K562 (cell line): ENCODE measurements around the gene CDC14A. TPM values are rescaled to one million over a fixed set of nuclear protein-coding genes. Genes with fewer than 3 reads are reported as not detected.
A peak's percentile ranks its signal among the peaks of the same experiment; 100 is the strongest.

Source experiments
- CSDE1 ChIP-seq, 2 experiments: fragments of 450-650 bp; IDR thresholded peaks; 2 replicates each; pipeline ENCODE4 v1.6.1; 2016; ENCODE audit warnings: mild to moderate bottlenecking in 1 of 2
- DIDO1 ChIP-seq: fragments of 450-650 bp; IDR thresholded peaks from 2 replicates; pipeline ENCODE4 v1.6.1; 2016; ENCODE audit warnings: low read depth, missing biosample characterization, missing genetic modification characterization
- FOSL1 ChIP-seq: fragments of 200-800 bp; sonication (Bioruptor generic); conservative IDR thresholded peaks from 2 replicates; pipeline ENCODE4 v1.6.1; 2016; ENCODE audit warnings: missing genetic modification characterization, missing compliant biosample characterization
- HDAC3 ChIP-seq: fragments of 450-650 bp; IDR thresholded peaks from 2 replicates; pipeline ENCODE4 v1.6.1; 2018; ENCODE audit warnings: borderline replicate concordance, mild to moderate bottlenecking, moderate library complexity; ENCODE audit not compliant: partially characterized antibody
- JUN ChIP-seq, 2 experiments: sonication (generic) in 1 of 2; formaldehyde crosslinking in 1 of 2; IDR thresholded peaks; 2 replicates each; pipeline versions ENCODE4 v1.6.1 to v1.8.0; 2012 to 2022; ENCODE audit warnings: borderline replicate concordance in 2 of 2, mild to moderate bottlenecking in 2 of 2, improper control_type of control experiment in 1 of 2, low read depth in 1 of 2, low read length in 1 of 2, missing genetic modification reagents in 1 of 2
- MAZ ChIP-seq, 2 experiments: fragments of 450-650 bp in 1 of 2; sonication (generic) in 1 of 2; formaldehyde crosslinking; IDR thresholded peaks in 1 of 2; conservative IDR thresholded peaks in 1 of 2; 2 replicates each; pipeline versions ENCODE4 v1.4.0 to v1.5.0; 2020; ENCODE audit warnings: mild to moderate bottlenecking in 1 of 2, missing genetic modification reagents in 1 of 2
- MEF2A ChIP-seq: IDR thresholded peaks from 2 replicates; pipeline ENCODE4 v1.6.1; 2011; ENCODE audit warnings: low read depth, mild to moderate bottlenecking, low read length, moderate library complexity; ENCODE audit not compliant: control insufficient read depth
- NCOR1 ChIP-seq: fragments of 450-650 bp; IDR thresholded peaks from 2 replicates; pipeline ENCODE4 v1.6.1; 2016; ENCODE audit warnings: mild to moderate bottlenecking, moderate library complexity
- NFATC3 ChIP-seq: fragments of 450-650 bp; IDR thresholded peaks from 2 replicates; pipeline ENCODE4 v1.6.1; 2017; ENCODE audit warnings: mild to moderate bottlenecking
- NFIC ChIP-seq: fragments of 450-650 bp; IDR thresholded peaks from 2 replicates; pipeline ENCODE4 v1.6.1; 2017; ENCODE audit warnings: mild to moderate bottlenecking, inconsistent platforms
- PHB2 ChIP-seq: fragments of 450-650 bp; IDR thresholded peaks from 2 replicates; pipeline ENCODE4 v1.6.1; 2017; ENCODE audit warnings: low read depth
- PHTF2 ChIP-seq: fragments of 250-450 bp; sonication (Bioruptor Pico); IDR thresholded peaks from 2 replicates; pipeline ENCODE4 v1.5.0; 2021; ENCODE audit warnings: mild to moderate bottlenecking
- POLR2H ChIP-seq: IDR thresholded peaks from 2 replicates; pipeline ENCODE4 v1.6.1; 2016; ENCODE audit warnings: missing genetic modification characterization, low read depth, mild to moderate bottlenecking, control low read depth, missing compliant biosample characterization, moderate library complexity
- RAD51 ChIP-seq: fragments of 450-650 bp; IDR thresholded peaks from 2 replicates; pipeline ENCODE4 v1.7.1; 2016; ENCODE audit warnings: low read depth, mild to moderate bottlenecking, borderline replicate concordance
- RBM14 ChIP-seq: fragments of 200-400 bp; formaldehyde crosslinking; IDR thresholded peaks from 2 replicates; pipeline ENCODE4 v1.6.1; 2018; ENCODE audit warnings: low read depth, mild to moderate bottlenecking, low read length, moderate library complexity, borderline replicate concordance; ENCODE audit not compliant: insufficient read depth
- RCOR1 ChIP-seq, 2 experiments: IDR thresholded peaks; 2 replicates each; pipeline ENCODE4 v1.6.1; 2012; ENCODE audit warnings: low read depth in 2 of 2, low read length in 2 of 2, borderline replicate concordance in 1 of 2, improper control_type of control experiment in 1 of 2
- RFX1 ChIP-seq: fragments of 450-650 bp; IDR thresholded peaks from 2 replicates; pipeline ENCODE4 v1.6.1; 2016; ENCODE audit warnings: mild to moderate bottlenecking, moderate library complexity
- RFX5 ChIP-seq: IDR thresholded peaks from 2 replicates; pipeline ENCODE4 v1.6.1; 2011; ENCODE audit warnings: low read depth, mild to moderate bottlenecking, improper control_type of control experiment, low read length
- RNF2 ChIP-seq: sonication (generic); IDR thresholded peaks from 2 replicates; pipeline ENCODE4 v1.6.1; 2016
- SAFB2 ChIP-seq: fragments of 200-400 bp; formaldehyde crosslinking; IDR thresholded peaks from 2 replicates; pipeline ENCODE4 v1.6.1; 2018; ENCODE audit warnings: borderline replicate concordance, low read length, low read depth, moderate library complexity; ENCODE audit not compliant: severe bottlenecking
- TEAD1 ChIP-seq, 2 experiments: fragments of 450-650 bp in 1 of 2; sonication (generic) in 1 of 2; formaldehyde crosslinking; IDR thresholded peaks; 2 replicates each; pipeline versions ENCODE4 v1.4.0 to v1.8.0; 2020 to 2022; ENCODE audit warnings: mild to moderate bottlenecking in 2 of 2, missing genetic modification reagents in 1 of 2
- XRCC5 ChIP-seq: fragments of 200-400 bp; formaldehyde crosslinking; IDR thresholded peaks from 2 replicates; pipeline ENCODE4 v1.6.1; 2017; ENCODE audit warnings: low read depth, mild to moderate bottlenecking, low read length
- ZEB2 ChIP-seq: fragments of 450-650 bp; IDR thresholded peaks from 2 replicates; pipeline ENCODE4 v1.6.1; 2016
- ZKSCAN1 ChIP-seq: fragments of 150-350 bp; IDR thresholded peaks from 2 replicates; pipeline ENCODE4 v1.6.1; 2016; ENCODE audit warnings: low read depth, low read length
- ZNF282 ChIP-seq: sonication (generic); formaldehyde crosslinking; IDR thresholded peaks from 2 replicates; pipeline ENCODE4 v1.8.1; 2023; ENCODE audit warnings: missing genetic modification reagents
- ZNF408 ChIP-seq: fragments of 250-450 bp; sonication (Bioruptor Pico); IDR thresholded peaks from 2 replicates; pipeline ENCODE4 v1.4.0; 2020; ENCODE audit warnings: low read depth, mild to moderate bottlenecking, moderate library complexity
- polyA plus RNA-seq, 8 experiments: library from polyadenylated mRNA; depleted of rRNA in 4 of 8; stranded (reverse) in 5 of 8; unstranded in 3 of 8; fragments of >200 nt; fragmentation: Nextera tagmentation in 2 of 8; fragmentation: Illumina TruSeq in 1 of 8; extraction: Ambion mirVana in 2 of 8; extraction: Trizol in 1 of 8; gene quantifications; 2 replicates each; pipeline versions ENCODE4 v1.2.1 to v1.2.3, GENCODE V29; 2011 to 2014; ENCODE audit warnings: inconsistent platforms in 1 of 8, missing spikeins in 1 of 8
- total RNA-seq, 7 experiments: library from RNA; depleted of rRNA in 6 of 7; stranded (reverse); fragments of >200 nt in 6 of 7; fragmentation: Illumina TruSeq in 2 of 7; extraction: Trizol in 2 of 7; gene quantifications; 2 replicates each; pipeline versions ENCODE4 v1.2.1 to v1.2.3, GENCODE V29; 2011 to 2021; ENCODE audit warnings: low replicate concordance in 1 of 7
- TF ChIP-seq, protein P1 (sequence below): fragments of 250-450 bp; sonication (Bioruptor Pico); IDR thresholded peaks from 2 replicates; pipeline ENCODE4 v1.8.0; 2022; ENCODE audit warnings: inconsistent platforms, mild to moderate bottlenecking, moderate library complexity, borderline replicate concordance

The CDC14A gene
- total and polyA plus RNA-seq, 9 of the 15 experiments (the other 6 are each of a cell fraction or from before 2014, with no cell fraction given), result 17.0 to 74.3 (median 33.4) TPM

DNA sequence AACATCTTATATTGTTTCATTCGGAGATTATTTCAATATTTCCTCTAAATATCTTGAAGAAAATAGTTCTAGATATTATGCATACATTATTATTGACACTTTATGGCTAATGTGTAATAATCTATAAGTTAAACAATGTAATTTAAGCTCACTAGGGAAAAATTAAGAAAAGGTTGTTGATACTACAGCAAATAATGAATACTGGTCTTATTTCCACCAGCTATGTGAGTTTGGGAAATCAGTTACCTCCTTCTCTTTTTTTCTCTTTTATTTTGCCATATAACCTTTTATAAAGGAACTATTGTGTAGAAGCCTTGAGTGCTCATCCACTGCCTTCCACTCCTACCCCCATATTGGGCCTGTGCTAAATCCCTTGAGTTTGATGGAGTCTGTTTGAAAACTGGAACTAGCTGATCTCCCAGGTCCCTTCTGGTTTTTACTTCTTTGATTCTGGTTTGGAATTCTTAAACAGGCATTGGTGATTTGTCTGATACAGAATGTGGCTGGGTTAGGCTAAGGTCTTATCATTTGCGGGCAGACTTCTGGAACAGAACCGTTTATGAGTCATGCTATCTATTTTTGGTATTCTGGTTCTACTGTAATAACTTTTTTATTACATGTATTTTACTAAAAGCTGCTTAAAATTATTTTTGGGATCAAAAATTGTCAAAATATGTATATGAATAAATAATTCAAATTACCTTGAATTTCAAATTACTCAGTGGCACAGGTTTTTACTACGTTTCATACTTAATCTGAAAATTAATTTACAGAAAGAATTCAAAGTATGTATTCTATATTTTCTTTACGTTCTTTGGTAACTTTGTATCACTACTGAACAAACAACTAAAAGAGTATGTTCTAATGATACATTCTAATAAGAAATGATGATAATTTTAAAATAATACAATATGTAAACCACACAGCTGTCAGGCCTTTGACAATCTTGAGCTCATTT lies 5.0 kb upstream of the CDC14A start (continued):
- TF ChIP-seq PHTF2, result no peak
- peak; percentile 99 for TF ChIP-seq FOSL1 (tag)
- no peak for TF ChIP-seq XRCC5
- peak; percentile 87 for TF ChIP-seq HDAC3
- no peak for TF ChIP-seq RBM14
- peak; percentile 69 for TF ChIP-seq NFIC
- 0 out of 2 replicates have a peak, but pooled peaks have one; percentile 25 for TF ChIP-seq PHB2
- TF ChIP-seq RNF2, result peak; percentile 93
- peak; percentile 37; the same call in 1 of the 2 replicates for TF ChIP-seq RAD51
- peak; percentile 80; the same call in 1 of the 2 replicates for TF ChIP-seq NFATC3
- TF ChIP-seq MAZ (CRISPR knock-in tag; conservative IDR thresholded peaks at IDR 0.05 in 1 of 2, IDR thresholded peaks at IDR 0.05 in 1 of 2), result 0 out of 4 replicates have a peak, but pooled peaks have one; percentile 15 to 24
- peak; percentile 100 for TF ChIP-seq MEF2A
- 0 out of 4 replicates have a peak, but pooled peaks of 1 of the 2 experiments have one; percentile 15 for TF ChIP-seq CSDE1 (IDR thresholded peaks at IDR 0.05)
- peak; percentile 70 to 91; a peak in 3 of 4 replicates for TF ChIP-seq RCOR1 (IDR thresholded peaks at IDR 0.05; ENCODE audit: borderline replicate concordance in 1 of 2, low read depth in 2 of 2, low read length in 2 of 2)
- TF ChIP-seq, protein P1, sequence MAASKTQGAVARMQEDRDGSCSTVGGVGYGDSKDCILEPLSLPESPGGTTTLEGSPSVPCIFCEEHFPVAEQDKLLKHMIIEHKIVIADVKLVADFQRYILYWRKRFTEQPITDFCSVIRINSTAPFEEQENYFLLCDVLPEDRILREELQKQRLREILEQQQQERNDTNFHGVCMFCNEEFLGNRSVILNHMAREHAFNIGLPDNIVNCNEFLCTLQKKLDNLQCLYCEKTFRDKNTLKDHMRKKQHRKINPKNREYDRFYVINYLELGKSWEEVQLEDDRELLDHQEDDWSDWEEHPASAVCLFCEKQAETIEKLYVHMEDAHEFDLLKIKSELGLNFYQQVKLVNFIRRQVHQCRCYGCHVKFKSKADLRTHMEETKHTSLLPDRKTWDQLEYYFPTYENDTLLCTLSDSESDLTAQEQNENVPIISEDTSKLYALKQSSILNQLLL, result no peak
- TF ChIP-seq DIDO1 (tag), result 0 out of 2 replicates have a peak, but pooled peaks have one; percentile 35
- no peak for TF ChIP-seq ZNF408 (CRISPR knock-in tag)
- peak; percentile 73; the same call in 1 of the 2 replicates for TF ChIP-seq ZKSCAN1
- peak; percentile 89 for TF ChIP-seq NCOR1
- TF ChIP-seq ZNF282, result no peak
- no peak for TF ChIP-seq RFX5
- peak; percentile 66; the same call in 1 of the 2 replicates for TF ChIP-seq POLR2H (tag)
- TF ChIP-seq ZEB2, result peak; percentile 74; the same call in 1 of the 2 replicates
- TF ChIP-seq RFX1, result peak; percentile 38
- TF ChIP-seq JUN (IDR thresholded peaks at IDR 0.05; ENCODE audit: borderline replicate concordance, low read depth, low read length), result peak; percentile 98
- no peak for TF ChIP-seq JUN (CRISPR knock-in tag; IDR thresholded peaks at IDR 0.05; ENCODE audit: borderline replicate concordance)
- TF ChIP-seq SAFB2, result no peak
- TF ChIP-seq TEAD1 (CRISPR knock-in tag; IDR thresholded peaks at IDR 0.05), result peak in 1 of 2 experiments; percentile 69; a peak in 2 of 4 replicates
